DMS114 treated with DMSO at 0.1 percent for 48 hours (cell line): ENCODE data around the gene HECTD2.
"Not testable (repeated sequence)": the region's sequence is repeated elsewhere in the genome, so short reads cannot be mapped to it uniquely, and the experiment has no call there.

Source experiments
- DNase-seq: peaks from one replicate; lab custom pipeline; 2025; ENCODE audit not compliant: unreplicated experiment; lab: John Stamatoyannopoulos, UW

Gene HECTD2

DNA sequence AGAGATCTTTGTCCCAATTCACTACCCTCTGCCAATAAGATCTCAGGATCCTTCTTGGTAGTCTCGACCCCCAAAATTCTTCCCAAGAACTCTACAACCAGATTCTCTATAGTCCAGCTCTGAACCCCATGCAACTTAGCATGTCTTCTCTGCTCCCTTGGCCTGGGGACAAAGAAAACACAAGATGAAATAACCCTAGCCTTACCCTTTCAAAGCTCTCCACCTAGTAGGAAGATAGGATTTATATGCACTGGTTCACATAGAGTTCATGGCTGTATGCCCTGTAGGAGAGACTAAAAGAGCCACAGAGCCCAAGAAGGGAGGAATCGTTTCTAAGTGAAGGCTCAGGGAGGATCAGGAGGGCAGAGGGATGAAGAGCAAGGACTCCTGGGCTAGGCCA lies 126.6 kb downstream of the HECTD2 start:
- no peak for DNase-seq

DNA sequence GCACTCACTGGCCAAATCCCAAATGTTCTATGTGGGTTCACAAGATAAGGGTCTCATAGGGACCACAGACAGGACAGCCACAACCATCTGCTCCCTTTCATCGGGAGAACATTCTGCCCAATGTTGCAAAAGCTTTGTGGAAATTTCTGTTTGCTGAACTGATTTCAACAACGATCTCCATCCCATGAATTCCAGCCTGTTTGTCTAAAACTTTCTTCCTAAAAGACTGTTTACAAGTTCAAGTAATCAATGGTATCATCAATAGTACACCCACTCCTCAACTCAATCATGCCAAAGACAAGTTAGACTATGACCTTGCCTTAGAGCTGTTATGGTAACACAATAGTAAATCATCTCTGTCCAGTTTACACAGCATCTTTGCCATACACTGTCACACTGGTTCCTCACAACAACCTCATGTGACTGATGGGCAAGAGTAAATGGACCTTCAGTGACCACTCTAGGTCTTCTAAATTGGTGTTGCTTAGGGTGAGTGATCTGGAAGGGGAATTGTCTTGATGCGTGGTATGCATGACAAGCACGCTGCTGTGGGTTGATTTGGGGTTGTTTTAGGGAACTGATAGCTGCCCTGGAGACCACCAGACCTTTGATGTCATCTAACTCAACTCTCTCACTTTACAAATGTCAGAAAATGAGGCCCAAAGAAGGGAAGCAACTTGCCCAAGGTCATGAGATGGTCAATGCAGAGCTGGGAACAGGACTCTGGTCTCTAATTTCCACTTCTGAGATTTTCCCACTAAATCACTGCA lies 127.7 kb downstream of the HECTD2 start:
- DNase-seq: no peak

DNA sequence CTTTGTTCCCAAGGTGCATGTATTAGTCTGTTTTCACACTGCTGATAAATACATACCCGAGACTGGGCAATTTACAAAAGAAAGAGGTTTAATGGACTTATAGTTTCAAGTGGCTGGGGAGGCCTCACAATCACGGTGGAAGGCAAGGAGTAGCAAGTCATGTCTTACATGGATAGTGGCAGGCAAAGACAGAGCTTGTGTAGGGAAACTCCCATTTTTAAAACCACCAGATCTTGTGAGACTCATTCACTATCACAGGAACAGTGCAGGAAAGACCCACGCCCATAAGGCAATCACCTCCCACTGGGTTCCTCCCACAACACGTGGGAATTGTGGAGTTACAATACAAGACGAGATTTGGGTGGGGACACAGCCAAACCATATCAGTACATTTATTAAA lies 129.8 kb downstream of the HECTD2 start:
- no peak for DNase-seq

DNA sequence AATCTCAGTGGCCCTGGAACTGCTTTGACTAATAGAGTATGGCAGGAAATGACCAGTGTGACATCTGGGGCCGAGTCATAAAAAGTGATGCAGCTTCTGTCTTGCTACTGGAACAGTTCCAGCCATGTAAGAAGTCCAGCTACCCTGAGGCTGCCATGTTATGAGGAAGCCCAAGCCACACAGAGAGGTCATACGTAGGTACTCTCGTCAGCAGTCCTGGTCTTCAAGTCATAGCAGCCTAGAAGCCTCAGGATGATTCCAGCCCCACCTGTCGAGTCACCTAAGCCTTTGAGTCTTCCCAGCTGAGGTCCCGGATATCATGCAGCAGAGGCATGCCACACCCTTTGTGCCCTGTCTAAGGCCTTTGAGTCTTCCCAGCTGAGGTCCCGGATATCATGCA lies 130.6 kb downstream of the HECTD2 start:
- DNase-seq: no peak

DNA sequence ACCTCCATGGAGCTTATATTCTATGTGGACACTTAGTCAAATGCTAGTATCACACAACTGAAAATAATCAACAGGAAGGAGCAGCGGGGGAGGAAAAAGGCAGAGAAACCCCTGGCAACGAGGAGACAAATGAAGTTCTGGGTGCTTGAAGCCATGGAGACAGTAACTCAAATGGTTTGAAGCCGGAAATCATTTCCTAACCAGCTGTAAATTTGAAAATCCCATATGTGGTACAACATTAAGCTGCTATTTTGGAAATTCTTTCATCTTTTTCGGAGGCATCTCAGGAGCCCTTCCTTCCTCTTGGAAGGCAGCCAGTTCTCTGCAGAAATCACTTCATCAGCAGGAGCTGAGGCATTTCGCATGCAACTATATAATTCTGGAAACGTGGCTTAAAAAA lies 131.3 kb downstream of the HECTD2 start:
- DNase-seq: no peak

DNA sequence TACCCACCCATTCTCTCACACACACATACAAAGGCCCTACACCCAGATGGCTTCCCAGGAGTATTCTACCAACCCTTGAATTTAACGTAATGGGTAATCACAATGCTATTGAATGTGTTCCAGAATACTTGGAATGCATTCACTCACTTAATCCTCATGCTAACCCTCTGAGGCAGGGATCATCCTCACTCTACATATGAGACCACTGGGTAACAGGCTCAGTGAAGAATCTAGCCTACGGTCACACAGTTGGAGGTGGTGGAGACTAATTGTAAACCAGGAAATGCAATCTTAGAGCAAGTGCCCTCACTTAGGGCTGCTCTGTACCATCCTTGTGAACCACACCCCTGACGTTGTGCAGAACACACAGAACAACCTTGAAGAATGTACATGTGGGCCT lies 135.2 kb downstream of the HECTD2 start:
- DNase-seq: no peak

DNA sequence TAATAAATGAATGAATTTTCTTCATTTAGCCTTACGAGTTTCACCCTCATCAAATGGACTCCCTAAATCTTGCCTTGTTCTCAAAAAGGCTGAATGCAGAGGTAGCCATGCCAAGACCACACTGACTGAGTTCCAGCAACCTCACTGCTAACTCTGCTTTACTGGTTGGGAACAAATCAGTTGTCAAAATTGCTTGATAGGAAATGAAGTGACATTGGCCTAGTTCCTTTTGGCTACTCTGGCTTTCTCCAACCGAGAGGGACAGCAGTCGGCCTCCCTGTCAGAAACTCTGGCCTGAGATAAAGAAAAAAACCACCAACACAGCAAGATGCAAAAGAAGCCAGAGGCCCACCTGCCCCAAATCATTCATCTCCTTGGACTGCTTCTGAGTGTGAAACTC lies 135.7 kb downstream of the HECTD2 start:
- DNase-seq: no peak

DNA sequence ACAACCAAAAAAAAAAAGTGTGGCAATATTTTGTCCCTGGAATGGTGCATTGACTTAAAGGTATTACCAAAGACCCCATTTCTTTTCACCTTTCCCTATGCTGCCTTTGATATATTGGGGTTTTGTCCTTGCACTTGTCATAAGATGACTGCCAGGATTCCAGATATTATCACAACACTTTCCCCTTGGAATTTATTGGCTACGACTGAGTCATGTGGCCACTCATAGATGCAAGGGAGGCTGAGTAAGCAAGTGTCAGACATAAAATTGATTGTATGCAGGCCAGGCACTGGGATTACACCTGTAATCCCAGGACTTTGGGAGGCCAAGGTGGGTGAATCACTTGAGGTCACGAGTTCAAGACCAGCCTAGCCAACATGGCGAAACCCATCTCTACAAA lies 139.1 kb downstream of the HECTD2 start:
- no peak for DNase-seq

DNA sequence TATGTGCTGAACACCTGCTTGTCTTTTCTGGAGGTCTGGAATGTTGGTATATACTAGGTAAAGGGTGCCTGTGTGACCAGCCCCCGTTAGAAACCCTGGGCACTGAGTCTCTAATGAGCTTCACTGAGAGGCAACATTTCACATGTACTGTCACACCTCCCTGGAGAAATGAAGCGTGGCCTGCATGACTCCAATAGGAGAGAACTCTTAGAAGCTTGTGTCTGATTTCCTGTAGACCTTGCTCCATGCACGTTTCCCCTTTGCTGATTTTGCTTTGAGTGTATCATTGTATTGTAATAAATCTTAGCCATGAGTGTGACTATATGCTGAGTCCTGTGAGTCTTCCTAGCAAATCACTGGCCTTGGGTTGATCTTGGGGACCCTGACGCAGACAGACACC lies 139.9 kb downstream of the HECTD2 start:
- no peak for DNase-seq

DNA sequence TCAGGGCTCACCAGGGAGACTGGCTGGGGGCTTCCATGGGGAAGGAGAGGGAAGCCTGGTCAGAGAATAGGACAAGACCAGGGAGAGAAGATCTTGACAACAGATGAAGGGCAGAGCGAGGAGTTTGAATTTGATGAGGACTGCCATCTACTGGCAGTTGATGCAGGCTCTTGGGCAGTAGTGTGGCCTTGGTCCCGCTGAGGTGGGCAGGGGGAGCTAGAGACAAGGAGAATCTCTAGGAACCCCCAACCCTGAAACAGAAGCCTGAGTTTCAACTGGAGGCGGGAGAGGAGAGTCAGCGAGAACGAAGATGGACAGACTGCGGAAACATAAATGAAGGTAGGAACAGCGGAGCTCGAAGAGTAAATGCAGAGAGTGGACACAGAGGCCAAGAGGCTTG lies 141.7 kb downstream of the HECTD2 start:
- DNase-seq: peak; percentile 52

DNA sequence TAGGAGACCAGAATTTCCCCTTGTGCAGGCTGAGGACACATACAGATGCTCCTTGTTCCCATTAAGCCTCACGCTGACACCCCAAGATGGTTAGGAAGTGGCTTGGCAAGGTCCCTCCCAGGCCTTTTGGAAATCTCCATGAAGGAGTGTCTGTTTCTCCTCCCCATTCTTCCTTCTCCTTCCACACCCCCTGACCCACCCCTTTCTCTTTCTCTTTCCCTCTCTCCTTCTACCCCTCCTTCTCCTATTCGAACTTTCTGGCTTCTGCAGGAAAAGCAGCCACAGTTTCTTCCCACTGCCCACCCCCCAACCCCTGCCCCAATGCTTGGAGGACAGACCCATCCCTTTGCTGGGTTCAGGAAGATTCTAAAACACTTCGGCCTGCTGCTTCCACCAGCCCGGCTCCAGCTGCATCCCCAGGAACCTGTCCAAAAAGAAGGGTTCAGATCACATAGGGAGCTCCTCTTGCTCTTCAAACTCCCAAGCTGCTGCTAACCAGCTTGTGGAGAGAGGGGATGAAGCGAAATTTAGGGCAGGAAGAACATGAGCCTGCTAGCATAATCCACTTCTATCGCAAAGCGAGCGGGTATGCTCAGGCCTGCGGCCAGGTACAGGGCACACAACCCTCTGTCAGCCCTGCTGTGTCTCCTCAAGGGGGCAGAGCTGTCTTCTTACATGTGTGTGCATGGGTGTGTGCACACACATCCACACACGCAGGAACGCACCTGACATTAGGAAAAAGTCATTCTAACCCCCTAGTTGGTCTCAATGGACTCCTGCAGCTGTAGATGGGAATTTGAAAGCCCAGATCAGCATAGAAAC lies 142.3 kb downstream of the HECTD2 start:
- no peak for DNase-seq

DNA sequence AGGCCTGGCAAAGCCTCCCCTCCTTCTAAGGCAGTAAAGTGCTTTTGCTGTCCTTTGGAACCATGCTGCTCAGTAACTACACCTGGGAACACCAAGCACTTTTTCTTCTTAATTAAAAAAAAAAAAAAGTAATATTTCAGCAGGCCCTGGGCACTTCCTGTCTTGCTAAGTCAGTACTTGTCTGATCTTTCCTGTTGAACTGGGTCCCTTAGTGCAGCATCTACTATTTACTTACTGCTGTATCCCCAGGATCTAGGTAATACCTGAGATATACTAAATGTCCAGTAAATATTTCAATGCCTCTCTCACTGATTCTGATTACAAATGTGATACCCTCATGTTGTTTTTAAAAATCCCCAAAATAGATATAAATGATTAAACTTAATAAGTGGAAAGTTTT lies 145.3 kb downstream of the HECTD2 start:
- no peak for DNase-seq

DNA sequence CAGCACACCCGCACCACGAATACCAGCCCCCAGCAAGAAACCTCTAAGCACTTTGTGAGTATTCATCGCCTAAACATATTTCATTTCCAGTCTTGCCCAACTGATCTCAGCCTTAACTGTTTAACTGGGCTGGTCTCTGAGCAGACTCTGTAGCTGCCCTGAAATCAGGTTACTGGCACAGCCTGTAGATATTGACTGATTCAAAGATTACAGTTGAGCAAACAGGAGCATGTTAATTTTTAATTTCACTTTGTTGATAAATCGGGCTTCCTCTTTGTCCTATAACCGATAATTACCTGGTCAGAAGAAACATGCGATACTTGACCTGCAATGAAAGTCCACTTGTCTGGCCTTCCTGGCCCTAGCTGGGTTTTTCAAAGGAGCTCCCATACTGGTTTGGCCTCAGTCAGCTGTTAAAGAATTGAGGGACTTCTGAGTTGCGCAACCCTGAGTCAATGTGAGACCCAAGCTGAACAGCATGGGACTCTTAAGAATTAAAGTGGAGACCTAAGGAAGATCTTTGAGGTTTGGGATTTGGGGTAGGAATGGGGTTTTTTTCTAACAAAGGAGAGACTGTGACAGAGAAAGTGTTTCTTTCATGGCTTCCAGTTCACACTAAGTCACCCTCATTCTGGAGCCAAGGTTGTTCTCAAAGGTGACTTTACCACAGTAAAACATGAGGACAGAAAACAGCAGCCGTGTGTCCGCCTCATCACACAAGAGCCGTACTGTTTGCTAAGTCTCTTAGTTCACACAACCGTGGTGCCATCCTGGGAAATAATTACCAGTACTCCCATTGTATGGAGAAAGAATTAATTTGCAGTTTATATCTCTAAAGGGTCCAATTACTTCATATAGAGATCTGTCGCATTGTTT lies 146.8 kb downstream of the HECTD2 start:
- no peak for DNase-seq

DNA sequence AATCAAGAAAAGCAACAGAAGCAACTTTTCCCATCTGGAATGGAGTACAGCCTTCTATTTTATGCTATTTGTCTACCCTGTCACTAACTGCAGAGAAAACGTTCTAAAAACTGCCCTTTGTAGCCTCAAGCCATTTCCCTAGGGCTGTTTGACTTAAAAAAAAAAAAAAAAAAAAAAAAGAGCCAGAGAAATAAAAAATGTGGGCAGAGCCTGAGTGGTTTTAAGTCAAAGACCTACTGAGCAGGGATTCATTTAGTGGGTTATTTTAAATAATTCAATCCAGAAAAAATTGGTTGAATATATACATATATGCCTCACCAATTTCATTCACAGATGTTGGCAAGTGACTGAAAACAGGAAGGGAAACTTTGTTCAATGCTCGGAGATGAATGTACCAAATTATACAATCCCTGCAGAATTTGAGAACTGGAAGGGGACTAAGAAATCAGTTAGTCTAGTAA lies 147.5 kb downstream of the HECTD2 start:
- no peak for DNase-seq

DNA sequence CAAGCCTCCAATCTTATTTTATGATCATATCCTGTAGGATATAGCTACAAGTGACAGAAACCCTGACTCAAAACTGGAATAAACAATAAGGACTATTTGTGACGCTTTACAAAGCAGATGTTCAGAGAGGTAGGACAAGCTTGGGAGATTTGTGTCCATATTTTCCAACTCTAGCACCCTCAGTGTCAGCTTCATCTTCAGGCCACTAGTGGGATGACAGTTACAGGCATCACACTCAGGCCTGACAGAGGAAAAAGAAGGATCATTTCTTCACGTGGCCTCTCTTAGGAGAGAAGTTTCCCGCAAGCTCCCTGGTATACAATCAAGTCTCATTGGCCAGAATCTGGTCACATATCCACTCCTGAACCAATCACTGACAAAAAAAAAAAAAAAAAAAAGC lies 148.3 kb downstream of the HECTD2 start:
- no peak for DNase-seq

DNA sequence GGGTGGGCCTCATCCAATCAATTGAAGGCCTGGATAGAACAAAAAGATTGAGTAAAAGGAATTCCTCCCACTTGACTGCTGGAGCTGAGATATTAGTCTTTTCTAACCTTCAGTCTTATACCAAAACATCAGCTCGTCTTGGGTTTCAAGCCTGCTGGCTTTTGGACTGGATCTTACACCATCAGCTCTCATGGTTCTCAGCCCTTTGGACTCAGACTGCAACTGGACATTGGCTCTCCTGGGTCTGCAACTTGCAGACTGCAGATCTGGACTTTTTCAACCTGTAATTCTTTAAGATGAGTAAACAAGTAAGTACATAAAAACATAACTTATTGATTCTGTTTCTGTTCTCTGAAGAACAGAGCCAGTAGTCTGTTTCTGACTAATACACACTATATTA lies 149.0 kb downstream of the HECTD2 start:
- DNase-seq: no peak

DNA sequence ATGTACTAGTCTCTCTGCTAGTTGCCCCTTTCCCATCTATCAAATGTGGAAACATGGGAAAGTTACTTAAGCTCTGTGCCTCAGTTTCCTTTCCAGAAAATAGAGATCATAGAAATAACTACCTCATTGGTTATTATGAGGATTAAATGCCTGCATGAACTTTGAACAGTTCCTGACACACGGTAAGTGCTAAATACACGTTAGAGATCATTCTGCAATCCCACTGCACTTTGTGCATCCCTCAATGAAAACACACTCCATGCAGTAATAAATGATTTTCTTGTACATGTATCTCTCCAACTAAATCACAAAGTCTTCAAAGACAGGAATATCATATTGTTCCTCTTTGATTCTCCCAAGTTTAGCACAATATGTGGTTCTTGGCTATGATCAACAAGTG lies 149.6 kb downstream of the HECTD2 start:
- no peak for DNase-seq

DNA sequence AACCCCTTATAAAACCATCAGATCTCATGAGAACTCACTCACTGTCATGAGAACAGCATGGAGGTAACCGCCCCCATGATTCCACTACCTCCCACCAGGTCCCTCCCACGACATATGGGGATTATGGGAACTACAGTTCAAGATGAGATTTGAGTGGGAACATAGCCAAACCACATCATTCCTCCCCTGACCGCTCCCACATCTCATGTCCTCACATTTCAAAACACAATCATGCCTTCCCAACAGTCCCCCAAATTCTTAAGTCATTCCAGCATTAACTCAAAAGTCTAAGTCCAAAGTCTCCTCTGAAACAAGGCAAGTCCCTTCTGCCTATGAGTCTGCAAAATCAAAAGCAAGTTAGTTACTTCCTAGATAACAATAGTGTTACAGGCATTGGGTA lies 150.7 kb downstream of the HECTD2 start:
- DNase-seq: not testable (repeated sequence)

DNA sequence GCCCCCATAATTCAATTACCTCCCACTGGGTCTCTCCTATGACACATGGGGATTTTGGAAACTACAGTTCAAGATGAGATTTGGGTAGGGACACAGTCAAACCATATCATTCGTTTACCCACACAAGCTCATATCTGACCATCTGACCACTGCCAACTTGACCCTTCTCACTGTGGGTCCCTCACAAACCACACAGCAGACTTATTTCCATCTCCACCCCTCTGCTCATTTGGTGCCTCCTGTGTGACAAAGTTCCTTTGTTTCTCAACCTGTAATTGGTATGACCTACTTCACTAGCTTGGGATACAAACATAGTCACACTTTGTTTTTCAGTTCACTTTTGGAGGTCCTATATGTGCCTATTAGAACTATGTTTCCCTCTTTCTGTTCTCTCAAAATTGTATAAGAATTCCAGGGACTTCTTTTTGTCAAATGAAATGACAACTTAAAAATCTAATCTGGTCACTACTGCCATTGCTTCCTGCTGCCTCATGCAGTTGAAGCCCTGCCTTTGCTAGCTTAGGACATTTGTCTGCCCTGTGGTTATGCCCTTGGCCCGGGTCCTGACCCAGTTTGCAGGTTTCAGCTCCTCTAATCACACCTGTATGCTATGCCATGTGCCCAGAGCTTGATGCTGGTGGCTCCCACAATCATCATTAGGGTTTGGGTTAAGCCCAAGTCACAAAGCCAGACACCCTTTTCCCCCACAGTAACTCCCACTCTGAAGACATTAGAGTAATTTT lies 152.9 kb downstream of the HECTD2 start:
- no peak for DNase-seq

DNA sequence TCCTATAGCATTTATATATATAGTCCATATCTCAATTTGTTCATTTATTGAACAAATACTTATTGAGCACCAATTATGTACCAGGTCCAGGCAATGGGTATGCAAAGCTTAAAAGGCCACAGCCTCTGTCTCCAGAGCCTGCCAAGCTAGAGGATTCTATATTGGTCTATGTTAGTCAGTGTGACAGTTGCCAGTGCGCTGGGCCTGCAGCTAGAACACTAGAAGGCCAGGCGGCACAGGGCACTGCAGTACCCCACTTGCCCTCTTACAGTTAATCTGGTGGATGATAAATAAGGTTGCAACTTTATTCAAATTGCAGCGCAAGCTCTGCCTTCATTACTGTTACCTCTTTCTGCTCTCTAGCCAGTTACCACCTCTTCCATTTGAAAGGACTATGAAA lies 153.9 kb downstream of the HECTD2 start:
- no peak for DNase-seq
